HG02571 (cell line): ENCODE measurements around the gene ORM2.

ENCODE experiments used
- ATAC-seq: cut with Tn5 transposase; IDR thresholded peaks from one replicate; pipeline ENCODE4 v1.9.1; 2021; ENCODE audit warnings: mild to moderate bottlenecking, moderate library complexity; ENCODE audit not compliant: unreplicated experiment

Gene ORM2

GRCh38 chr9:114346146-114346545 lies 16.5 kb downstream of the ORM2 start:
- ATAC-seq: no peak

DNA sequence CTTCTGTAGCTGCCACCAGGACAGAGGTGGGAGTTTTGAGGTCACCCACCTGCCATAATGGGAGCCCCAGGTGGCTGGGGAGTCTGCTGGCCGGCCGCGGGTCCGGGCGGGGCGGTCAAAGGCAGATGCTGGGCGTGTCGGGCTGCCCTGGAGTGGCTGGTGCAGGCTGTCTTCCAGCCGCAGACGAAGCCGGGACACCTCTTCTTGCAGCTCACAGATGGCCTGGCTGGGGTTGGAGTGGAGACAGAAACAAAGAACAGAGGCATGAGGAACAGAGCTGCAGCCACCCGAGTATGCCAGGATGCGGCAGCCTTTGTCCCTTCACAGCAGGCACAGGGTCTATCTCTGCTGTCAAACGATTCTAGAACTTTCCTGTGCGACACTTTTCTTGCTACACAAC lies 18.0 kb downstream of the ORM2 start:
- ATAC-seq: no peak

- ATAC-seq: no peak
Observed at GRCh38 chr9:114348261-114348905, 18.7 kb downstream of the ORM2 start.

- ATAC-seq: peak; percentile 91
Observed at GRCh38 chr9:114348906-114349482, 19.3 kb downstream of the ORM2 start.

DNA sequence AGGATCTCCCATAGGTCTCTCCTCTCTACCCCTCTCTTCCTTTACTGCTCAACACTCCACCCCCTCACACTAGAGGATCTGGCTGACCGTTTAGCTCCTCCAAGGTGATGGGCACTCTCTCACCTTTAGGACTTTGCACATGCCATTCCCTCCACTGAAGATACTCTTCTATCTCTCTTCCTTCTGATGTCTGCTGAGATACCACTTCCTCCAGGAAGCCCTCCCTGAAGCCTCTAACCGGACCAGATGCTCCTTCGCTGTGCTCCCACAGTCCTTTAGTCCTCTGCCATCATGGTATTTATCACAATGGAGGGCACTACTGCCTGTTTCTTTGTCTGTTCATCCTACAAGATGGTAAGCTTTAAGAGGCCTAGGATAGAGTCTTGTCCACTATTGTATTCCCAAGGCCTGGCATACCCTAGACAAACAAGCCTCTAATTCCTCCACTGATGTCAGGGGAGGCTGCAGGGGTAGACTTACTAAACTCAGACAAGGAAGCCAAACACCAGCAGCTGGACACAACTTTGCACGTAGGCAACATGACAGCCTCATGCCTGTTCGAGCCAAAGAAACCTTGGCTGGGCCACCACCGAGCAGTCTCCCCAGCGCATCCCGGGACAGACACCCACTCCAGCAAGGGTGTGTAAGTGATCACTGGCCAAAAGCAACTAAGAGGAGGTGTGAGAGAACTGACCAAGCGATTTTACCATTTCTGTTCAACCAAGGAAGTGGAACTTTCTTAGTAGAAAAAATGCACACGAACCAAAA lies 20.2 kb downstream of the ORM2 start:
- no peak for ATAC-seq

DNA sequence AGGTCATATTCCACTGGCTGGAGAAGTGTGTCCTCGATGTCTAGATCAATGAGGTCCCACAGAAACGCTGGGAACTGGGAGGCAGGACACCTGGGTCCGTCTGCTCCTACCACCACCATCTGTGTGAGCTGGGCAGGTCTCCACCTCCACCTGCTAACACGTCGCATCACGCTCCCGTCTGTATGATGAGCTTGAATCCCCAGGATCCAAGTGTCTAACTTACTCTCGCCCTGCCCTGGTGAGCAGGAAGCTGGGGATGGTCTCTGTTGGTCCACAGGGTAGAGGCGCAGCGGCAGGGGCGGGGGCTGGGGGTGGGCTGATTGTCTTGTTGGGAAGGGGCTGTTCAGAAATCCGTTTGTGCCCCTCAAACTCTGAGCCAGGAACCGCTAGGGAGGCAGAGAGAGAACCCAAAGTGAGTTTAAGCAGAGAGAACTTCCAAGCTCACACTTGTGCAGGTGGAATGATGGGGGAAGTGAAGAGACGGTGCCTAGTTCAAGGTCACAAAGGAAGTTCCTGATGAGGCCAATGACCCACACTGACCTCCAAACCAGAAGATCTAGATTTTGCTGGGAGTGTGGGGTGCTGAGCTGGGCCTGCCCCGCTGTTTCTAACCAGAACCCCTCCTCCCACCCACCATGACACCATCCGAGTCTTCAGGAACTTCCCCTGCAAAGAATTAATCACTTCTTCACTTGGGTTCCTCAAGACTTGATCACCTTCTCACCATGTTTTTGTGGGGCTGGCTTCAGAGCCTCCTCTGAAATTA lies 21.1 kb downstream of the ORM2 start:
- no peak for ATAC-seq

DNA sequence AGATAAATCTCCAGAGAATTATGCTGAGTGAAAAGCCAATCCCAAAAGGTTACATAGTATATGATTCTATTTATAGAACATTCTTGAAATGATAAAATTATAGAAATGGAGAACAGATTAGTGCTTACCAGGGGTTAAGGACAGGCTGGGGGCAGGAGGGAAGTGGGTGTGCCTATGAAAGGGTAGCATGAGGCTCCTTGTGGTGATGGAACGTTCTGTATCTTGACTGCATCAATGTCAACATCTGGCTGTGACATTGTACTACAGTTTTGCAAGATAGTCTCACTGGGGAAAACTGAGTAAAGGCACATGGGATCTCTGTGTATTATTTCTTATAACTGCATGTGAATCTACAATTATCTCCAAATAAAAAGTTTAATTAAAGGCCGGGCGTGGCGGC lies 22.3 kb downstream of the ORM2 start:
- no peak for ATAC-seq

- ATAC-seq: no peak
Observed at GRCh38 chr9:114355821-114356220, 26.2 kb downstream of the ORM2 start.

DNA sequence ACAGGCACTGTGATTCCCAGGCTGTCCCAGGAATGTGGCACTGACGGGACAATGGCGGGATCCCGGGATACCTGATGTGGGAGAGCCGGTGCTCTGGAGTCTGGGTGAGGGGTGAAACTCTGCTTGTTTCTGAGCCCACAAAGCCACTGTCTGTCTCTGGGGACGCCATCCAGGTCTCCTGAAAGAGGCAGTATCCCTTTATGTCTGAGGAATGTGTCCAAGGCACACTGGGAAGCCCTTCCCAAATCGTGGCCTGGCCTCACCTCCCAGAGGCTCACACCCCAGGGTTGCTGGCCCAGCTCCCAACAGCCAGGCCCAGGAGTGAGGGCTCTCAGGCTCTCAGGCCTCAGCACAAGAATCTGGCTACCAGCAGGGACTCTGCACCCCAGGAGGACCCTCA lies 27.1 kb downstream of the ORM2 start:
- no peak for ATAC-seq

GRCh38 chr9:114357360-114357759 lies 27.7 kb downstream of the ORM2 start:
- no peak for ATAC-seq

GRCh38 chr9:114357911-114358328 lies 28.3 kb downstream of the ORM2 start:
- no peak for ATAC-seq

DNA sequence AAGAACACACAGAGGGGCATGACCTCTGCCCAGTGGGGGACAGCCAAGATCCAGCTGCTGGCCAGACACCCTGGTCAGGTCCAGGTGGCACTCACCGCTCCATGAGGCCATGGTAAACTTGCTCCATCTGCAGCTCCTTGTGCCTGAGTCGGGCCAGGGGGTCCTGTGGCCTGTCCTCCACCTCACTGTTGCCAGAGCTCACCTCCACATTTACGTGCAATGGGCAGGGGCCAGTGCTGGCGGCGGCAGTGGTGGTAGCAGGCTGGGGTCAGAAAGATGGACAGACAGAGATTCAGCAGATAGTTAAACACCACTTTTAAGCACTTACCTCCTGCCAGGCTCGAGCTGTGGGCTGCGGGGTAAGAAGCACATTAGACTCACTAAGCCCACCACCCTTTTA lies 30.1 kb downstream of the ORM2 start:
- no peak for ATAC-seq

GRCh38 chr9:114361542-114361941 lies 31.9 kb downstream of the ORM2 start:
- ATAC-seq: no peak

DNA sequence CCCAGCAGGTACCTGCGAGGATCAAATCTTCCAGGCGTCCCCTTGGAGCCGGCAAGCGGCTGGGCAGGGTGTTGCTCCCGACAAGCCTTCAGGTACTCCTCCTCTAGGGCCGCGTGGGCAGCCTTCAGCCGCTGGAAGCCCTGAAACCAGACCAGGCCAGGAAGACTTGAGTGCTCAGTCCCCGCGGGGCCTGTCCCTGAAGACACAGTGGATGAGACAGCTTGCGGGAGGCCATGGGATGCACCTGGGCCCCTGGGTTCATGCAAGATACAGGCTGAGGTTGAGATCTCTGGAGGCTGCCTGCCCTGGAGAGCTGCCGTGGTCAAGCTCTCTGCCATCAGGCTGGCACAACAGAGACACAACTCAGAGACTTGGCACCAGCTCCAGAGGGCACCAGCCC lies 32.7 kb downstream of the ORM2 start:
- ATAC-seq: no peak

DNA sequence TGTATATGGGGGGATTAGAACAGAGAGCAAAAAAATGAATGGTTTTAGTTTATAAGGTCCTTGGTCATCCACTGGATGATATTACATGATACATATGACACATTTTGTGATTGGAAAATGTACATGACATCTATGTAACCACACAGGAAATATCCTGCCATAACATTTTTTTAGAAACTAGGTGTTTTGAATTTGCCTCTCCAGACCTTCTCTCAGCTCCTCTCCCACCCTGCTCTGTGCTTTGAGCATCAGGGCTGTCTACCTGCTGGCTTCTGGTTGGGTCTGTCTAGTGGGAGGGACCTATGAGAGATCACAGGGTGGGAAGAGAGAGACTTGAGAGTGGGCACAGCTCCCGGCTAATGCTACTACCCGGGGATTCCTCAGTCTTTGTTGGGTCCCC lies 33.8 kb downstream of the ORM2 start:
- no peak for ATAC-seq

DNA sequence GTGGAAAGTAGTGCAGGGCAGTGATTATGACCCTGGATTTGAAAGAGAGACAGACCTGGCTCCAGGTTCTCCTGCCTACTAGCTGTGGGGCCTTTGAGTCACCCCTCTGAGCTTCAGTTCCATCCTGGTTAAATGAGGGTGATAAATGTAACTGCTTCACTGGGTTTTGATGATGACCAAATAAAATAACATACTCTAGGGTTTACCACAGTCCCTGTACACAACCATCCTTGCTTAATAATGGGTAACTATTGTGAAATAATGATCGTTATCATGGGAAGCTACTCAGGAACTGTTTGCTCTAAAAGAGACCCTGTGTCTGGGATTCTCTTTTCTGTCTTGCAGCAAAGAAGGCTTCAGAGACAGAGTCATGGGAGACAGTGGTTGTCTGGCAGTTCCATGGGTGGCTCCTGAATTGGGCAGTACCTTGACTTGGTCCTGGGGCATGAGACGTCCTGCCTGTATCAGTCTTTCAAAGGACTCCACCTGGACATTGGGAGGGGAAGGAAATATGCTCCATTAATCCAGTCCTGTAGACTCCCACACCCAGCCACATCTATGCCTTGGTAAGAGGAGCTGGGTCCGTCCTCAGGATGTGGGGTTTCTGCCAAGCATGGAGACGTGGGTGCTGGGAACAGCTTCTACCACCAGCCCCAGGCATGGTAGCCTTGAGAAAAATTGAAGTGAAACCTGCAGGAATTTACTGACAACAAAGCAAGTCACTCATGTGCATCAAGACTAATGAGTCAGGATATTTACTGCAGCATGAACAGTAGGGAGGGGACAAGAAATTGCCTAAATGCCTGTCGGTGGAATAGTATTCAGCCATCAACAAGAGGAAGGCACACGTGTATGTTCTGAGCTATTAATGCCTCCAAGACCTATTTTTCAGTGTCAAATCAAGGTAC lies 34.7 kb downstream of the ORM2 start:
- no peak for ATAC-seq

GRCh38 chr9:114365194-114365593 lies 35.5 kb downstream of the ORM2 start:
- no peak for ATAC-seq

- peak; percentile 38 for ATAC-seq
Observed at GRCh38 chr9:114366334-114367128, 36.9 kb downstream of the ORM2 start.

DNA sequence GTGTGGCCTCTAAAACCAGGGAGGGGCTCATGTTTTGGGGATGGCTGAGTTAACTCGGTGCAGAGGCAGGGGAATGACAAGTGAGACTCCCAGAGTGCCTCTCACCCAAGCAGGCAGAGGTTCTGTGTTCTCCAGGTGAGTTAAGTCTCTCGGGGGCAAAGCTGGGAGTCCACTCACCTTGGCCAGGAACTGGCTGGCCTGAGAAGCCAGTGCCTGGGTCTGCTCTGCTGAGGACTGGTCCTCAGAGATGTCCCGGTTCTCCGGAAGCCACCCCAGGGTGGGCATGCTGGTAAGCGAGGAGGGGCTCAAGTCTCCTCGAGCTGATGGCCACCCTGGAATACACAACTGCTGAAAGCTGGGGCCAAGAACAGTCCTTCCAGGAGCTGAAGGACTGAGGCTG lies 37.7 kb downstream of the ORM2 start:
- ATAC-seq: no peak
